GM12878 (cell line): ENCODE results near the gene KRT10. TPM values are rescaled to one million over a fixed set of nuclear protein-coding genes. Genes with fewer than 3 reads are reported as not detected.

Experiments
- ATAC-seq: fragments of 200-7000 bp; cut with Tn5 transposase; 3 replicates; pipeline ENCODE4 v1.9.1; 2020; ENCODE audit warnings: mild to moderate bottlenecking, moderate library complexity
- BruUV-seq: library from RNA; stranded (reverse); fragments of 400-500 nt; replicated peaks from 2 replicates; lab custom pipeline; 2021; lab: Mats Ljungman, UMichigan
- CTCF ChIA-PET: fragments of 300-600 bp; sonication (Branson Sonifier 250); formaldehyde crosslinking; extraction: SDS; loops from one replicate; lab custom pipeline; 2021; ENCODE audit warnings: inconsistent platforms; lab: Yijun Ruan, JAX
- POLR2A ChIA-PET: fragments of 350-600 bp; formaldehyde crosslinking; extraction: SDS; loops from one replicate; lab custom pipeline; 2021; ENCODE audit warnings: inconsistent platforms; lab: Charles Lee
- RAD21 ChIA-PET: fragments of 300-600 bp; sonication (Branson Sonifier 250); formaldehyde crosslinking; loops from one replicate; lab custom pipeline; 2023; ENCODE audit warnings: antibody characterized with exemption; ENCODE audit not compliant: unreplicated experiment; lab: Charles Lee
- SMC1A ChIA-PET: fragments of 300-600 bp; sonication (Branson Sonifier 250); formaldehyde crosslinking; loops from one replicate; lab custom pipeline; 2023; ENCODE audit not compliant: unreplicated experiment, uncharacterized antibody; lab: Charles Lee
- DNase-seq: peaks from one replicate; pipeline ENCODE4 v3.0.0-alpha.2; 2011; ENCODE audit warnings: low read depth, low spot score
- FAIRE-seq: peaks from 3 replicates; lab custom pipeline; 2011; peaks lifted over from hg19 to GRCh38; lab: Jason Lieb, UNC
- H2AFZ ChIP-seq: 2 replicates; pipeline ENCODE4 v1.6.0; 2011; ENCODE audit warnings: low read depth, low read length, control low read depth; ENCODE audit not compliant: control insufficient read depth
- H3K27ac ChIP-seq: 2 replicates; pipeline ENCODE4 v1.5.1; 2011; ENCODE audit warnings: control low read depth; ENCODE audit not compliant: control insufficient read depth, insufficient read depth
- H3K27me3 ChIP-seq, 2 experiments: replicated peaks in 1 of 2; 2 replicates each; pipeline versions ENCODE4 v1.6.0 to v1.6.1; 2011; ENCODE audit warnings: low read length in 1 of 2; ENCODE audit not compliant: control insufficient read depth in 2 of 2, insufficient read depth in 2 of 2
- H3K36me3 ChIP-seq, 2 experiments: 2 replicates each; pipeline ENCODE4 v1.5.1; 2011; ENCODE audit warnings: low read length in 1 of 2; ENCODE audit not compliant: control insufficient read depth in 2 of 2, insufficient read depth in 2 of 2
- H3K4me1 ChIP-seq: 2 replicates; pipeline ENCODE4 v1.6.1; 2011; ENCODE audit warnings: mild to moderate bottlenecking, low read length, moderate library complexity, mixed read lengths; ENCODE audit not compliant: control insufficient read depth, insufficient read depth
- H3K4me2 ChIP-seq: 2 replicates; pipeline ENCODE4 v1.6.0; 2011; ENCODE audit warnings: control low read depth; ENCODE audit not compliant: control insufficient read depth, insufficient read depth
- H3K4me3 ChIP-seq: fragments of 200-600 bp; sonication (generic); 2 replicates; pipeline ENCODE4 v1.5.1; 2016
- H3K79me2 ChIP-seq: 2 replicates; pipeline ENCODE4 v1.6.0; 2011; ENCODE audit warnings: low read length; ENCODE audit not compliant: control insufficient read depth, insufficient read depth
- H3K9ac ChIP-seq: 2 replicates; pipeline ENCODE4 v1.8.0; 2011; ENCODE audit warnings: low read length, control low read depth, mixed read lengths; ENCODE audit not compliant: control insufficient read depth, insufficient read depth
- H3K9me3 ChIP-seq: replicated peaks from 3 replicates; pipeline ENCODE4 v1.5.1; 2011; ENCODE audit warnings: mild to moderate bottlenecking, low read length; ENCODE audit not compliant: control insufficient read depth, insufficient read depth
- H4K20me1 ChIP-seq: 2 replicates; pipeline ENCODE4 v1.6.0; 2011; ENCODE audit not compliant: control insufficient read depth, insufficient read depth
- BHLHE40 ChIP-seq, 2 experiments: fragments of 450-650 bp in 1 of 2; IDR thresholded peaks; 2 replicates each; pipeline ENCODE4 v1.6.1; 2011 to 2017; ENCODE audit warnings: low read depth in 2 of 2, borderline replicate concordance in 1 of 2, improper control_type of control experiment in 1 of 2, low read length in 1 of 2, mild to moderate bottlenecking in 1 of 2
- MEF2A ChIP-seq: IDR thresholded peaks from 2 replicates; pipeline ENCODE4 v1.6.1; 2011; ENCODE audit warnings: low read depth, mild to moderate bottlenecking, low read length, moderate library complexity; ENCODE audit not compliant: insufficient read depth
- NFYB ChIP-seq: IDR thresholded peaks from 2 replicates; pipeline ENCODE4 v1.6.1; 2011; ENCODE audit warnings: low read depth, mild to moderate bottlenecking, low read length, improper control_type of control experiment, moderate library complexity; ENCODE audit not compliant: insufficient read depth
- RUNX3 ChIP-seq: IDR thresholded peaks from 2 replicates; pipeline ENCODE4 v1.6.1; 2012; ENCODE audit warnings: low read length, inconsistent platforms
- TCF7 ChIP-seq: IDR thresholded peaks from 2 replicates; pipeline ENCODE4 v1.6.1; 2014; ENCODE audit warnings: antibody characterized with exemption, borderline replicate concordance
- WGBS: methylation state at CpG from one replicate; pipeline ENCODE4 v1.1.6; 2016; ENCODE audit warnings: low lambda C conversion rate; ENCODE audit not compliant: insufficient replicate concordance, insufficient coverage; ENCODE audit errors: missing lambda C conversion rate; 5-methylcytosine and 5-hydroxymethylcytosine counted together
- in situ Hi-C: fragments of 300-500 bp; cut with MboI; formaldehyde crosslinking; loops from 9 replicates; pipeline ENCODE4 v1.14.3; 2018; ENCODE audit warnings: mixed read lengths
- intact Hi-C: fragments of 100-400 bp; cut with micrococcal nuclease; formaldehyde crosslinking; loops from one replicate; pipeline ENCODE4 v1.14.2; 2022; ENCODE audit not compliant: unreplicated experiment
- polyA plus RNA-seq, 11 experiments: library from polyadenylated mRNA; depleted of rRNA in 4 of 11; unstranded in 6 of 11; stranded (reverse) in 5 of 11; fragments of >200 nt; fragmentation: Nextera tagmentation in 4 of 11; fragmentation: Illumina TruSeq in 1 of 11; extraction: Ambion mirVana in 4 of 11; extraction: Trizol in 1 of 11; gene quantifications; 1 replicate in 1 of 11; 2 replicates in 10 of 11; pipeline versions ENCODE4 v1.2.1 to v1.2.3, GENCODE V29; 2011 to 2016; ENCODE audit warnings: inconsistent platforms in 2 of 11, missing spikeins in 2 of 11, low read depth in 1 of 11
- total RNA-seq, 4 experiments: library from RNA; depleted of rRNA in 3 of 4; stranded (reverse); fragments of >200 nt in 3 of 4; fragmentation: Illumina TruSeq in 1 of 4; extraction: Trizol in 1 of 4; gene quantifications; 2 replicates each; pipeline versions ENCODE4 v1.2.1 to v1.2.3, GENCODE V29; 2013 to 2021
- TF ChIP-seq, protein P1 (sequence below): fragments of 450-650 bp; IDR thresholded peaks from 2 replicates; pipeline ENCODE4 v1.6.1; 2016; ENCODE audit warnings: mild to moderate bottlenecking
- TF ChIP-seq, protein P2 (sequence below): IDR thresholded peaks from 2 replicates; pipeline ENCODE4 v1.6.1; 2011; ENCODE audit warnings: low read depth, low read length, improper control_type of control experiment, borderline replicate concordance

KRT10 gene
- total and polyA plus RNA-seq, 10 of the 15 experiments (the other 5 are each of a cell fraction or from before 2014, with no cell fraction given): 10.8 to 98.5 (median 23.9) TPM

DNA sequence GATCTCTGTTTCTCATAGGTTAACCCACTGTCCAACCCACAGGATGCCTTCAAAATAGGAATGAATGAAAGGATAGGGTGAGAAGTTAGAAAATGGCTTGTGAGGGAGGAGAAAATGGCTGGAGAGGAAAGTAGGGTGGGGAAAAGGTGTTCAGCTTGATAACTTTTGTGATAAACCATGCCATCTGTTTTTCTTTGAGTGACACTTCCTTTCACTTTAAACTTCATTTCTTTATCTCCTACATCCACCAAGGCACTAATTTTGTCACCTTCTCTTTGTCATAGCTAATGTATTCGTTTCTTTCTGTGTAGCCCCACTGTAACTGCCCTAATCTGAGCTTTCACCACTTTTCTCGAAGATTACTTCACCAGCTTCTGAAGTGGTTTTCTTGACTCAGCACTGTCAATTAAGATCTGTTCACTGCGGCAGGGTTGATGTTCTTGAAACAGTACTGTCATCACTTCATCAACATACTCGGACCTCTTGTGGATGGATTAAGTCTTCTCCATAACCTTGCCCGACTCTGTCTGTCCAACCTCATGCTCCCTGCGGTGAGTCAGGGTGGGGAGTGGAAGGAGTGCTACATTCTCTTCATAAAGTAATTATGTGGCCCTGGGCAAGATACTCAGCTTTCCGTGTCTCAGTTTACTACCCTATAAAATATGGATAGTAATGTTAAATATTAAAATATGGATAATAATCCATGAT lies 5.5 kb upstream of the KRT10 start:
- FAIRE-seq (no peak), DNase-seq (no peak), ATAC-seq (peak; percentile 45)
- no peaks in the 10 kb centered on the region for H3K79me2 ChIP-seq
- no peak overlapping the region for H3K4me3 ChIP-seq
- RAD21 ChIA-PET: no interaction called here
- H4K20me1 ChIP-seq: no peaks in the 10 kb centered on the region
- CTCF ChIA-PET: no interaction called here
- H3K27ac ChIP-seq: no peak overlapping the region
- no peaks in the 10 kb centered on the region for H3K9me3 ChIP-seq
- no peak overlapping the region for H2AFZ ChIP-seq
- H3K27me3 ChIP-seq: no peaks in the 10 kb centered on the region
- POLR2A ChIA-PET: interaction anchor here (1.2 kb wide), 1 partner anchor 9 kb away, joined by 4 read pairs; no protein-coding TSS in a partner anchor
- intact Hi-C loops: no loop called here
- in situ Hi-C loops: no loop called here
- BruUV-seq: no TSS peak
- TF ChIP-seq MEF2A: no peak
- TF ChIP-seq, protein P1, sequence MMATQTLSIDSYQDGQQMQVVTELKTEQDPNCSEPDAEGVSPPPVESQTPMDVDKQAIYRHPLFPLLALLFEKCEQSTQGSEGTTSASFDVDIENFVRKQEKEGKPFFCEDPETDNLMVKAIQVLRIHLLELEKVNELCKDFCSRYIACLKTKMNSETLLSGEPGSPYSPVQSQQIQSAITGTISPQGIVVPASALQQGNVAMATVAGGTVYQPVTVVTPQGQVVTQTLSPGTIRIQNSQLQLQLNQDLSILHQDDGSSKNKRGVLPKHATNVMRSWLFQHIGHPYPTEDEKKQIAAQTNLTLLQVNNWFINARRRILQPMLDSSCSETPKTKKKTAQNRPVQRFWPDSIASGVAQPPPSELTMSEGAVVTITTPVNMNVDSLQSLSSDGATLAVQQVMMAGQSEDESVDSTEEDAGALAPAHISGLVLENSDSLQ: peak; percentile 58
- TF ChIP-seq NFYB: 0 out of 2 replicates have a peak, but pooled peaks have one; percentile 4
- TF ChIP-seq, protein P2, sequence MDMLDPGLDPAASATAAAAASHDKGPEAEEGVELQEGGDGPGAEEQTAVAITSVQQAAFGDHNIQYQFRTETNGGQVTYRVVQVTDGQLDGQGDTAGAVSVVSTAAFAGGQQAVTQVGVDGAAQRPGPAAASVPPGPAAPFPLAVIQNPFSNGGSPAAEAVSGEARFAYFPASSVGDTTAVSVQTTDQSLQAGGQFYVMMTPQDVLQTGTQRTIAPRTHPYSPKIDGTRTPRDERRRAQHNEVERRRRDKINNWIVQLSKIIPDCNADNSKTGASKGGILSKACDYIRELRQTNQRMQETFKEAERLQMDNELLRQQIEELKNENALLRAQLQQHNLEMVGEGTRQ: no peak
- TF ChIP-seq BHLHE40 (IDR thresholded peaks at IDR 0.05; ENCODE audit: borderline replicate concordance in 1 of 2, low read depth in 2 of 2, low read length in 1 of 2): no peak
- 0 out of 2 replicates have a peak, but pooled peaks have one; percentile 58 for TF ChIP-seq TCF7
- TF ChIP-seq RUNX3: peak; percentile 60; the same call in 1 of the 2 replicates
- no peak overlapping the region for H3K4me2 ChIP-seq
- SMC1A ChIA-PET: interaction anchor here (0.7 to 1.4 kb wide), 3 partner anchors 9 to 75 kb away, joined by 3 read pairs; no protein-coding TSS in a partner anchor
- H3K9ac ChIP-seq: no peak overlapping the region
- WGBS: 55% methylated on average over 7 of the region's 7 CpGs
- no peaks in the 10 kb centered on the region for H3K36me3 ChIP-seq
- peaks cover 4% of the 10 kb centered on the region; the same call in 1 of the 2 replicates for H3K4me1 ChIP-seq
